ENCODE data around the gene DUSP7.

DUSP7 gene

DNA sequence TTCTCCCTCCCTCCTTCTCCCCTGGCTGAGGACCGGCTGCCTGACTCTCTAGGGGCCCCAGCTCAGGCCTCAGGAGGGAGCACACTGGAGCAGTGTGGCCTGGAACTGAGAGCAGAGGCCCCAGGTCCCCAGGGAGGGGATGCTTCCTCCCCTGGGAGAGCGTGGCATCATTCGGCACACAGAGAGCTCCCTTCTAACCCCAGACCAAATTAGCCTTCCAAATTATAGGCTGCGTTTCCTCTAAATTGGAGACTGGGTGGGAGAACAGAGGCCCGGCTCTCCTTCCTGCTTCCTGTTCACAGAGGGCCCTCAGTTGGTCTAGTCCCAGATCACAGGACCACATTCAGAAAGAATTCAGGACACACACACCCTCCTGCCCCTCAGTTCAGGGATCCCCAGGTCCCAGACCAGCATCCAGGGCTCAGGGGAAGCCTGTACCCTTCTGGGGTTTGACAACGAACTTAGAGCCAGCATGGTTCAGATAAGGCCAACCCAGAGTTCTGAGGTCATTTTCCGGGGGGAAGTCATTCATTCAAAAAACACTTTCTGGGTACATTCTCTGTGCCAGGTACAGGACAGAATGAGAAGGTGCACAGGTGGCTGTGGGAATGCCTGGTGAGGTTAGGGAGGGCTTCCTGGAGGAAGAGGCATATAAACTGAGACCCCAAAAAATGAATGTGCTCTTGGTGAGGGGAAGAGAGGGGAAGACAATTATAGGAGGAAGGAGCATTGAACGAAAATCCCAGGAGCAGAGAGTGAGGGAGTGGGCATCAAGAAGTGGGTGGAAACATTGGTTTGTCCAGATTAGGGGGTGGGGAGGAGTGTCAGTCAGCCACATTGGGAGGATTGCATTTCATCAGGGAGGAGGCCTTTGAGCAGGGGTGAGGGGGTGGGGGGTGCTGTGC is 32.3 kb downstream of the DUSP7 start:
- H3K27ac ChIP-seq, result no peak overlapping the region

DNA sequence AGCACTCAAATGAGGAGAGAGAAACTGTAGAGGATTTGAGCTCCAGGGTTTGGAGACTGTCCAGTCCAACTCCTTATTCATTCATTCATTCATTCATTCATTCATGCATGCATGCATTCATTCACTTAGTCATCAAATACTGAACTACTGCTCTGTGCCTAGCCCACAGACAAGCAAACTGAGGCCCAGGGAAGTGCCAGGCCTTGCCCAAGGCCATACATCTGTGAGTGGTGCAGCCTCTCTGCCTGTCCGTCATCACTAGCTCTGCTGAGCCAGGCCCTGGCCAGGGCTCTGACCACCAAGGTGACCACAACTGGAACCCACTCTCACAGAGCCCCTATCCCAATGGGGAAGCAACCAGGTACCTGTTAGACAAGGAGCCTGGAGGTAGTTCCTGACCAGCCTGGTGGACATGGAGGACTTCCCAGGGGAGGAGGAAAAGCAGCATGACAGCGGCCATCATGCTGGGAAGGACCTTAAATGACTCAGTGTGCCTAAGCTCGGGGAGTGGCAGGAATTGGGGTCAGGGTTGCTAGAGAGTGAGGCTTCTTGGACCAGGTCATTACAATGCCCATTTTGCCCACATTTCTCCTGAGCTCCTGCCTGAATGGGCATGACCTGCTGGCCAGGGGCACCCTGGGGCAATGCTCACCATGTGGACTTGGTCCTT is 33.1 kb downstream of the DUSP7 start:
- no peak overlapping the region for H3K27ac ChIP-seq
- TF ChIP-seq ZFX (IDR thresholded peaks at IDR 0.05; ENCODE audit: borderline replicate concordance), result no peak
- TF ChIP-seq, protein P1, sequence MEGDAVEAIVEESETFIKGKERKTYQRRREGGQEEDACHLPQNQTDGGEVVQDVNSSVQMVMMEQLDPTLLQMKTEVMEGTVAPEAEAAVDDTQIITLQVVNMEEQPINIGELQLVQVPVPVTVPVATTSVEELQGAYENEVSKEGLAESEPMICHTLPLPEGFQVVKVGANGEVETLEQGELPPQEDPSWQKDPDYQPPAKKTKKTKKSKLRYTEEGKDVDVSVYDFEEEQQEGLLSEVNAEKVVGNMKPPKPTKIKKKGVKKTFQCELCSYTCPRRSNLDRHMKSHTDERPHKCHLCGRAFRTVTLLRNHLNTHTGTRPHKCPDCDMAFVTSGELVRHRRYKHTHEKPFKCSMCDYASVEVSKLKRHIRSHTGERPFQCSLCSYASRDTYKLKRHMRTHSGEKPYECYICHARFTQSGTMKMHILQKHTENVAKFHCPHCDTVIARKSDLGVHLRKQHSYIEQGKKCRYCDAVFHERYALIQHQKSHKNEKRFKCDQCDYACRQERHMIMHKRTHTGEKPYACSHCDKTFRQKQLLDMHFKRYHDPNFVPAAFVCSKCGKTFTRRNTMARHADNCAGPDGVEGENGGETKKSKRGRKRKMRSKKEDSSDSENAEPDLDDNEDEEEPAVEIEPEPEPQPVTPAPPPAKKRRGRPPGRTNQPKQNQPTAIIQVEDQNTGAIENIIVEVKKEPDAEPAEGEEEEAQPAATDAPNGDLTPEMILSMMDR (IDR thresholded peaks at IDR 0.05), result no peak

More for the DNA sequence above, 32.3 kb downstream of the DUSP7 start:
- TF ChIP-seq, protein P1 (IDR thresholded peaks at IDR 0.05), result no peak
- no peak for TF ChIP-seq ZFX (IDR thresholded peaks at IDR 0.05; ENCODE audit: borderline replicate concordance)

DNA sequence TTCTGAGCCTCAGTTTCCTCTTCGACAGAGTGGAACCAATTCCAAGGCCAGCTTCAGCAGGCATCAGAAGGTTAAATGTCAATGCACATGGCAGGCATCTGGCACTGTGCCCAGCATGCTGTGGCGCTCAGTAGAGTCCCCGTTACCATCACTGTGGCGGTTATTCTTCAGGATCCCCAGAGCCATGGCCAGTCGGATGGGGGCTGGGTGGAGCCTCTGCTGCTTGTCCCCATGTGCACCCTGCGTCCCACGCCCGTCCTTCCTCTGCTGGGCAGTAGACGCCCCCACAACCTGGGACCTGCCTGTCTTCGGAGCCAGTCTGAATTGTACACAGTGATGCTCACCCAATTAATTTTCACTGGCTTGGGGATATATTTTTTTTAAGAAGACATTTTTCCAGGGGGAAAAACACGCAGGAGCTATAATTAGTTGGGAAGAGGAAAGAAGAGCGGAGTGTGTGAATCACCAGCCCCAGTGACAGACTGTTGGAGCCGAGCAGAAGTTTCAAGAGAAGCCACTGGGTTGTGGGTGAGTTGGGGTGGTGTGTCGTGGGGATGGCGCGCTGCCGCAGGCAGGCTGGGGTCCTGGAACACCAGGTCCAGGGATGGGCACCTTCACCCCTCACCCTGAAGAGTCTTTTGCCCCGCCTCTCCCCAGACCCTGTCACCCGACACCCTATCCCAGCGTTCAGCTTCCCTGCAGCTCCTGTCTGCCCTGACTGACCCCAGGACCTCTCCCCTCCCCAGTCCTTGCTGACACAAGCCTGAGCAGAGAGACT is 33.9 kb downstream of the DUSP7 start:
- no peak overlapping the region for H3K27ac ChIP-seq
- TF ChIP-seq ZFX (IDR thresholded peaks at IDR 0.05; ENCODE audit: borderline replicate concordance), result no peak
- TF ChIP-seq, protein P1 (IDR thresholded peaks at IDR 0.05), result no peak

DNA sequence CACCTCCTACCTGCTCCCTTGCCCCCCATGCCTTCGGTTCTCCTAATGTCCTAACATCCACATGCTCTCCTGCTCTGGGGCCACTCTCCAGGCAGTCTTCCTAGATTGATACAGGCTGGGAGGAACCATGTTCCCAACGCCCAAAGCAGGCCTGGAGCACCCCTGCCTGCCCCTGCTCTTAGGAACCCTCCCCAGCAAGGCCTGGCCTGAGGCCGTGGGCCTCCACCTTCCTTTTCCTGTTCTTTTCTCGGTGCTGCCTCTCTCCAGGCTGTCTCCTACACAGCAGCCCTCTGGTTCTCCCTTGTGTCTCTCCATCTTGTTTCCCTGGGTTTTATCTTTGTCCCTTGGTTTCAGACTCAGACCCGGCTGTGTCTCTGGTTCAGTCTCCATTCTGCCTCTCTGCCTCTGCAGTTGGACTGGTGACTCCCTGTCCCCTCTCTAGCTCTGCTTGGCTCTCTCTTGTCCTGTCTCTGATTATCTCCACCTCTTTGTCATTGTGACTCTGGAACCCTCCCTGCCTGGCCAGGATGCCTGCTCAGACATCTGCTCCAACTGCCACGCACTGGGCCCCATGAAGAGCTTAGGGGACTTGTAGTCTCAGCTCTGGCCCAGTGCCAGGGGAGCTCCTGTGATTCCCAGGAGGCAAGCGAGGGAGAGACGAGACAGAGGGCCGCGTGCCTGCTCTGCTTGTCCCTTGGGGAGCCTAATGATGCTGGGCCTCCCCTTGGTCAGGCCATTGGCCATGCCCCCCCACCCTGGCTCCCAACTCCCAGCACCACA is 34.7 kb downstream of the DUSP7 start:
- H3K27ac ChIP-seq, result no peak overlapping the region
- TF ChIP-seq, protein P1 (IDR thresholded peaks at IDR 0.05), result no peak
- no peak for TF ChIP-seq ZFX (IDR thresholded peaks at IDR 0.05; ENCODE audit: borderline replicate concordance)

DNA sequence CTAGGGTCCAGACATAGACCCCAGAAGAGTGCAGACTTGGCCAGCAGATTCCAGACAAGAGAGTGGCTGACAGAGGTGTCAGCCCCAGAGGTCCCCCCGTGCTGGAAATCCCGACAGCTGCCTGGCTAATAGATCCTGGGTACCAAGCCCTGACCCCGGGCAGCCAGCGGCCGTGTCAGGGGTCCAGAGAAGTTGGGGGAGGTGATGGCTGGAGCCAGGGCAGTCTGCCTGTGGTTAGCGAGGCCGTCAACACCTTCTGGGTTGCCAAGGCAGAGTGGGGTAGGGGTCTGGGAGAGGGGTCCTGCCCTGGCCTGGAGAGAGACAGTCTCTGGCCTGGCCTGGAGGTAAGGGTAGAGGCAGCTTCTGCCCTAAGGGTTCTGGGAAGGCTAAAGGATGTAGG is 35.6 kb downstream of the DUSP7 start:
- TF ChIP-seq ZFX (IDR thresholded peaks at IDR 0.05; ENCODE audit: borderline replicate concordance), result no peak
- TF ChIP-seq, protein P1 (IDR thresholded peaks at IDR 0.05), result no peak
- no peak overlapping the region for H3K27ac ChIP-seq

DNA sequence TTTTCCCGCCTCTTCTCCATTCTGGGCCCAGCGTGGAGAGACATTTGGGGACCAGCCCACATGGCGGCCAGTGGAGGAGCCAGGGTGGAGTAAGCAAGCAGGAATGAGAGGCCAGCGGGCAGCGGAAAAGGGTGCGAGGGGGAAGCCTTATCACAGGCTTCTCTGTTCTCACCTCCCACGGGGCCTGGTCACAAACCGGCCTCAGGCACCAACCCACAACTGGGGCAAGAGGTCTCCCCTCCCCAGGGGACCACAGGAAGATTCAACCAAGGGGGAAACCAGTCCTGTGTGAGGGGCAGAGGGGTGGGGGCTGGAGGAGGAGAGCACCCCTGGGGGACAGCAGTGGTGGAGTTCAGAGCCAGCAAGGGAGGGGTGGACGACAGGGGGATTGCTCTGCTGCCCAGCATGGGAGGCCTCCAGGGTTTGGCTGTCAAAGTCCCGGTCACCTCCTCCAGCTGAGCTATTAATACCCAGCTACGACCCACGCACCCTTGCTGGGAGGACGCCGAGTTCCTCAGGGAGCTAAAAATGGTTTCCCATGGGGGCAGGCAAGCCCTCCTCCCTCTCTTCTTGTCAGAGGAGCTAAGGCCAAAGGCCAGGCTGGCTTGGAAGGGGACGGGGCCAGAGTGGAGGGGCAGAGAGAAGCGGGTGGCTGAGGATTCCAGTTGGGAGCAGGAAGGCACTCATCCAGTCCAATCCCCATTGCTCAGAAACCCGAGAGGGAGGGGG is 36.9 kb downstream of the DUSP7 start:
- no peak for TF ChIP-seq ZFX (IDR thresholded peaks at IDR 0.05; ENCODE audit: borderline replicate concordance)
- TF ChIP-seq, protein P1 (IDR thresholded peaks at IDR 0.05), result no peak
- H3K27ac ChIP-seq, result no peak overlapping the region

Measured in 22Rv1 (cell line).